GM12878 (cell line): ENCODE results near the gene CNNM4. TPM values are rescaled to one million over a fixed set of nuclear protein-coding genes. Genes with fewer than 3 reads are reported as not detected.

Experiments
- CEBPB ChIP-seq, 2 experiments: fragments of 150-350 bp in 1 of 2; IDR thresholded peaks; 2 replicates each; pipeline ENCODE4 v1.6.1; 2012 to 2014; ENCODE audit warnings: low read depth in 2 of 2, low read length in 2 of 2, borderline replicate concordance in 1 of 2, inconsistent platforms in 1 of 2
- DPF2 ChIP-seq: fragments of 450-650 bp; IDR thresholded peaks from 2 replicates; pipeline ENCODE4 v1.6.1; 2017; ENCODE audit warnings: mild to moderate bottlenecking
- E2F8 ChIP-seq: fragments of 450-650 bp; IDR thresholded peaks from 2 replicates; pipeline ENCODE4 v1.6.1; 2018; ENCODE audit warnings: mild to moderate bottlenecking, low read depth, moderate library complexity; ENCODE audit not compliant: partially characterized antibody
- EED ChIP-seq: sonication (generic); IDR thresholded peaks from 2 replicates; pipeline ENCODE4 v1.6.1; 2016; ENCODE audit warnings: antibody characterized with exemption, low read depth
- EP300 ChIP-seq, 2 experiments: fragments of 150-350 bp in 1 of 2; IDR thresholded peaks; 2 replicates each; pipeline ENCODE4 v1.6.1; 2011 to 2012; ENCODE audit warnings: low read depth in 2 of 2, low read length in 2 of 2, borderline replicate concordance in 1 of 2, improper control_type of control experiment in 1 of 2, inconsistent platforms in 1 of 2; ENCODE audit not compliant: control insufficient read depth in 1 of 2
- ESRRA ChIP-seq: IDR thresholded peaks from 2 replicates; pipeline ENCODE4 v1.6.1; 2012; ENCODE audit warnings: mild to moderate bottlenecking, low read length, improper control_type of control experiment
- ETV6 ChIP-seq, 2 experiments: fragments of 450-650 bp in 1 of 2; IDR thresholded peaks in 1 of 2; conservative IDR thresholded peaks in 1 of 2; 2 replicates each; pipeline ENCODE4 v1.6.1; 2014; ENCODE audit warnings: antibody characterized with exemption in 1 of 2, borderline replicate concordance in 1 of 2, low read depth in 1 of 2, mild to moderate bottlenecking in 1 of 2, moderate library complexity in 1 of 2
- GATAD2B ChIP-seq: fragments of 450-650 bp; conservative IDR thresholded peaks from 2 replicates; pipeline ENCODE4 v1.6.1; 2017; ENCODE audit warnings: low read depth, mild to moderate bottlenecking, moderate library complexity
- HCFC1 ChIP-seq: fragments of 150-350 bp; IDR thresholded peaks from 2 replicates; pipeline ENCODE4 v1.6.1; 2014; ENCODE audit warnings: low read length
- HDGF ChIP-seq: fragments of 450-650 bp; IDR thresholded peaks from 2 replicates; pipeline ENCODE4 v1.6.1; 2016; ENCODE audit warnings: antibody characterized with exemption
- IRF3 ChIP-seq: fragments of 450-650 bp; IDR thresholded peaks from 2 replicates; pipeline ENCODE4 v1.6.1; 2014; ENCODE audit warnings: mild to moderate bottlenecking
- MYC ChIP-seq: IDR thresholded peaks from 2 replicates; pipeline ENCODE4 v1.6.1; 2011; ENCODE audit warnings: mild to moderate bottlenecking, low read length, moderate library complexity, inconsistent platforms; ENCODE audit not compliant: insufficient read depth, insufficient replicate concordance, insufficient read length, severe bottlenecking
- PAX5 ChIP-seq: IDR thresholded peaks from 2 replicates; pipeline ENCODE4 v1.6.1; 2011; ENCODE audit warnings: low read depth, low read length, borderline replicate concordance
- PML ChIP-seq: IDR thresholded peaks from 2 replicates; pipeline ENCODE4 v1.6.1; 2012; ENCODE audit warnings: low read length, inconsistent platforms
- RBBP5 ChIP-seq: fragments of 200-600 bp; sonication (generic); conservative IDR thresholded peaks from 2 replicates; pipeline ENCODE4 v1.6.1; 2016
- SIX5 ChIP-seq: IDR thresholded peaks from 2 replicates; pipeline ENCODE4 v1.6.1; 2011; ENCODE audit warnings: mild to moderate bottlenecking, low read depth, low read length, moderate library complexity; ENCODE audit not compliant: severe bottlenecking
- SUZ12 ChIP-seq: fragments of 200-600 bp; sonication (generic); IDR thresholded peaks from one replicate; pipeline ENCODE4 v1.6.1; 2018; ENCODE audit warnings: antibody characterized with exemption, mild to moderate bottlenecking; ENCODE audit not compliant: unreplicated experiment
- USF1 ChIP-seq: IDR thresholded peaks from 2 replicates; pipeline ENCODE4 v1.6.1; 2011; ENCODE audit warnings: borderline replicate concordance, low read depth, mild to moderate bottlenecking, moderate library complexity, mixed read lengths, low read length; ENCODE audit not compliant: insufficient read depth; ENCODE audit errors: extremely low read length
- ZBTB4 ChIP-seq: fragments of 450-650 bp; formaldehyde crosslinking; IDR thresholded peaks from 2 replicates; pipeline ENCODE4 v1.4.0; 2022; ENCODE audit warnings: mild to moderate bottlenecking, moderate library complexity
- polyA plus RNA-seq, 11 experiments: library from polyadenylated mRNA; depleted of rRNA in 4 of 11; unstranded in 6 of 11; stranded (reverse) in 5 of 11; fragments of >200 nt; fragmentation: Nextera tagmentation in 4 of 11; fragmentation: Illumina TruSeq in 1 of 11; extraction: Ambion mirVana in 4 of 11; extraction: Trizol in 1 of 11; gene quantifications; 1 replicate in 1 of 11; 2 replicates in 10 of 11; pipeline versions ENCODE4 v1.2.1 to v1.2.3, GENCODE V29; 2011 to 2016; ENCODE audit warnings: inconsistent platforms in 2 of 11, missing spikeins in 2 of 11, low read depth in 1 of 11
- total RNA-seq, 4 experiments: library from RNA; depleted of rRNA in 3 of 4; stranded (reverse); fragments of >200 nt in 3 of 4; fragmentation: Illumina TruSeq in 1 of 4; extraction: Trizol in 1 of 4; gene quantifications; 2 replicates each; pipeline versions ENCODE4 v1.2.1 to v1.2.3, GENCODE V29; 2013 to 2021
- TF ChIP-seq, protein P1 (sequence below): IDR thresholded peaks from 2 replicates; pipeline ENCODE4 v1.6.1; 2012; ENCODE audit warnings: low read depth, low read length, improper control_type of control experiment

Gene CNNM4
- total and polyA plus RNA-seq, 10 of the 15 experiments (the other 5 are each of a cell fraction or from before 2014, with no cell fraction given), result 2.4 to 13.8 (median 8.1) TPM

GRCh38 chr2:96773922-96774321 lies 13.2 kb downstream of the CNNM4 start (continued):
- no peak for TF ChIP-seq ZBTB4
- TF ChIP-seq RBBP5, result no peak
- TF ChIP-seq, protein P1, sequence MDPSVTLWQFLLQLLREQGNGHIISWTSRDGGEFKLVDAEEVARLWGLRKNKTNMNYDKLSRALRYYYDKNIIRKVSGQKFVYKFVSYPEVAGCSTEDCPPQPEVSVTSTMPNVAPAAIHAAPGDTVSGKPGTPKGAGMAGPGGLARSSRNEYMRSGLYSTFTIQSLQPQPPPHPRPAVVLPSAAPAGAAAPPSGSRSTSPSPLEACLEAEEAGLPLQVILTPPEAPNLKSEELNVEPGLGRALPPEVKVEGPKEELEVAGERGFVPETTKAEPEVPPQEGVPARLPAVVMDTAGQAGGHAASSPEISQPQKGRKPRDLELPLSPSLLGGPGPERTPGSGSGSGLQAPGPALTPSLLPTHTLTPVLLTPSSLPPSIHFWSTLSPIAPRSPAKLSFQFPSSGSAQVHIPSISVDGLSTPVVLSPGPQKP, result no peak
- no peak for TF ChIP-seq EP300 (IDR thresholded peaks at IDR 0.05; ENCODE audit: borderline replicate concordance in 1 of 2, control insufficient read depth in 1 of 2, low read depth in 2 of 2, low read length in 2 of 2)
- no peak for TF ChIP-seq GATAD2B
- TF ChIP-seq HCFC1, result no peak
- no peak; a peak in 1 of 4 replicates for TF ChIP-seq ETV6 (conservative IDR thresholded peaks at IDR 0.05 in 1 of 2, IDR thresholded peaks at IDR 0.05 in 1 of 2; ENCODE audit: borderline replicate concordance in 1 of 2, low read depth in 1 of 2)
- TF ChIP-seq DPF2, result peak; percentile 48; the same call in 1 of the 2 replicates
- TF ChIP-seq EED, result peak; percentile 93
- TF ChIP-seq PML, result no peak
- no peak for TF ChIP-seq HDGF
- no peak for TF ChIP-seq SIX5
- TF ChIP-seq SUZ12, result no peak
- TF ChIP-seq MYC, result no peak
- no peak for TF ChIP-seq E2F8
- TF ChIP-seq ESRRA, result no peak
- TF ChIP-seq PAX5, result peak; percentile 65; the same call in 1 of the 2 replicates
- no peak for TF ChIP-seq CEBPB (IDR thresholded peaks at IDR 0.05; ENCODE audit: borderline replicate concordance in 1 of 2, low read depth in 2 of 2, low read length in 2 of 2)
- peak; percentile 72 for TF ChIP-seq USF1
- no peak for TF ChIP-seq IRF3
